HEK293 (cell line): ENCODE results near the gene ZNF524.

Source experiments
- CTCF ChIA-PET: fragments of 350-600 bp; formaldehyde crosslinking; extraction: SDS; loops from one replicate; lab custom pipeline; 2021; ENCODE audit warnings: antibody characterized with exemption; lab: Yijun Ruan, JAX
- POLR2A ChIA-PET: fragments of 300-600 bp; formaldehyde crosslinking; extraction: SDS; loops from one replicate; lab custom pipeline; 2020; ENCODE audit warnings: antibody characterized with exemption, inconsistent platforms; lab: Yijun Ruan, JAX
- H3K27ac ChIP-seq: fragments of 200-500 bp; sonication (Bioruptor generic); 2 replicates; pipeline ENCODE4 v1.5.1; 2014; ENCODE audit warnings: low read depth, low read length, control low read depth, inconsistent platforms; ENCODE audit errors: extremely low read depth
- H3K36me3 ChIP-seq, 2 experiments: fragments of 200-500 bp in 1 of 2; sonication (Bioruptor generic) in 1 of 2; 1 replicate in 1 of 2; 2 replicates in 1 of 2; pipeline ENCODE4 v1.5.1; 2014 to 2017; ENCODE audit warnings: inconsistent platforms in 2 of 2, low read length in 2 of 2; ENCODE audit not compliant: control insufficient read depth in 2 of 2, insufficient read depth in 1 of 2
- H3K4me1 ChIP-seq: fragments of 200-500 bp; sonication (Bioruptor generic); 2 replicates; pipeline ENCODE4 v1.5.1; 2014; ENCODE audit warnings: mild to moderate bottlenecking, low read length, inconsistent platforms; ENCODE audit not compliant: control insufficient read depth, insufficient read depth
- H3K4me3 ChIP-seq: 2 replicates; pipeline ENCODE4 v1.5.1; 2011; ENCODE audit warnings: low read depth, mild to moderate bottlenecking, control low read depth, low read length, moderate library complexity
- H3K9me3 ChIP-seq: fragments of 200-500 bp; sonication (Bioruptor generic); 2 replicates; pipeline ENCODE4 v1.5.1; 2014; ENCODE audit warnings: low read depth, low read length, inconsistent platforms; ENCODE audit not compliant: control insufficient read depth, insufficient read depth
- CTCF ChIP-seq: fragments of 450-650 bp; formaldehyde crosslinking; IDR thresholded peaks from 2 replicates; pipeline ENCODE4 v1.5.1; 2016; ENCODE audit warnings: missing biosample characterization, missing genetic modification characterization
- ELK4 ChIP-seq: IDR thresholded peaks from 2 replicates; pipeline ENCODE4 v1.6.1; 2011; ENCODE audit warnings: mild to moderate bottlenecking, low read depth, low read length, borderline replicate concordance
- FEZF1 ChIP-seq: fragments of 450-650 bp; formaldehyde crosslinking; IDR thresholded peaks from 2 replicates; pipeline ENCODE4 v1.5.1; 2016; ENCODE audit warnings: missing biosample characterization, missing genetic modification characterization
- GLI2 ChIP-seq: fragments of 450-650 bp; formaldehyde crosslinking; IDR thresholded peaks from 2 replicates; pipeline ENCODE4; 2017; ENCODE audit warnings: missing biosample characterization, missing genetic modification characterization, low read depth, borderline replicate concordance
- HIC1 ChIP-seq: fragments of 450-650 bp; formaldehyde crosslinking; IDR thresholded peaks from 2 replicates; pipeline ENCODE4 v1.5.1; 2016; ENCODE audit warnings: missing biosample characterization, missing genetic modification characterization
- KLF1 ChIP-seq: fragments of 450-650 bp; formaldehyde crosslinking; IDR thresholded peaks from 2 replicates; pipeline ENCODE4 v1.5.1; 2016; ENCODE audit warnings: missing biosample characterization, missing genetic modification characterization
- KLF16 ChIP-seq: fragments of 450-650 bp; formaldehyde crosslinking; IDR thresholded peaks from 2 replicates; pipeline ENCODE4 v1.5.1; 2017; ENCODE audit warnings: missing biosample characterization, missing genetic modification characterization
- PBX3 ChIP-seq: sonication (generic); formaldehyde crosslinking; IDR thresholded peaks from 2 replicates; pipeline ENCODE4 v1.8.1; 2022; ENCODE audit warnings: mild to moderate bottlenecking, moderate library complexity, missing genetic modification reagents
- PRDM1 ChIP-seq: fragments of 450-650 bp; formaldehyde crosslinking; IDR thresholded peaks from 2 replicates; pipeline ENCODE4; 2016; ENCODE audit warnings: missing biosample characterization, missing genetic modification characterization
- SCRT1 ChIP-seq: fragments of 450-650 bp; formaldehyde crosslinking; IDR thresholded peaks from 2 replicates; pipeline ENCODE4 v1.5.1; 2016; ENCODE audit warnings: missing biosample characterization, missing genetic modification characterization, borderline replicate concordance
- WT1 ChIP-seq: fragments of 450-650 bp; formaldehyde crosslinking; IDR thresholded peaks from 2 replicates; pipeline ENCODE4 v1.5.1; 2016; ENCODE audit warnings: missing biosample characterization, missing genetic modification characterization
- YY1 ChIP-seq: fragments of 450-650 bp; formaldehyde crosslinking; IDR thresholded peaks from 2 replicates; pipeline ENCODE4 v1.5.1; 2018; ENCODE audit warnings: missing biosample characterization, missing genetic modification characterization
- ZNF140 ChIP-seq: fragments of 450-650 bp; formaldehyde crosslinking; IDR thresholded peaks from 2 replicates; pipeline ENCODE4 v1.5.1; 2016; ENCODE audit warnings: missing biosample characterization, missing genetic modification characterization
- ZNF221 ChIP-seq: fragments of 450-650 bp; formaldehyde crosslinking; IDR thresholded peaks from 2 replicates; pipeline ENCODE4 v1.5.1; 2017; ENCODE audit warnings: missing biosample characterization, missing genetic modification characterization, borderline replicate concordance
- ZNF324 ChIP-seq: fragments of 450-650 bp; formaldehyde crosslinking; IDR thresholded peaks from 2 replicates; pipeline ENCODE4 v1.5.1; 2016; ENCODE audit warnings: missing biosample characterization, missing genetic modification characterization
- ZNF335 ChIP-seq: fragments of 450-650 bp; formaldehyde crosslinking; conservative IDR thresholded peaks from 2 replicates; pipeline ENCODE4 v1.5.1; 2016; ENCODE audit warnings: missing biosample characterization, missing genetic modification characterization
- ZNF366 ChIP-seq: fragments of 450-650 bp; formaldehyde crosslinking; conservative IDR thresholded peaks from 2 replicates; pipeline ENCODE4 v1.5.1; 2016; ENCODE audit warnings: missing biosample characterization, missing genetic modification characterization
- ZNF37A ChIP-seq: fragments of 450-650 bp; IDR thresholded peaks from 2 replicates; pipeline ENCODE4 v1.5.1; 2018; ENCODE audit warnings: missing biosample characterization, missing genetic modification characterization
- ZNF558 ChIP-seq: fragments of 450-650 bp; formaldehyde crosslinking; IDR thresholded peaks from 2 replicates; pipeline ENCODE4 v1.5.1; 2016; ENCODE audit warnings: missing biosample characterization, missing genetic modification characterization
- ZNF585B ChIP-seq: fragments of 450-650 bp; formaldehyde crosslinking; IDR thresholded peaks from 2 replicates; pipeline ENCODE4 v1.5.1; 2016; ENCODE audit warnings: missing biosample characterization, missing genetic modification characterization
- ZNF629 ChIP-seq: fragments of 450-650 bp; formaldehyde crosslinking; IDR thresholded peaks from 2 replicates; pipeline ENCODE4 v1.5.1; 2017; ENCODE audit warnings: missing biosample characterization, missing genetic modification characterization
- ZNF664 ChIP-seq: fragments of 450-650 bp; formaldehyde crosslinking; IDR thresholded peaks from 2 replicates; pipeline ENCODE4 v1.5.1; 2016; ENCODE audit warnings: missing biosample characterization, missing genetic modification characterization
- ZNF692 ChIP-seq: fragments of 450-650 bp; formaldehyde crosslinking; IDR thresholded peaks from 2 replicates; pipeline ENCODE4 v1.5.1; 2016; ENCODE audit warnings: missing biosample characterization, missing genetic modification characterization
- ZSCAN30 ChIP-seq: fragments of 450-650 bp; IDR thresholded peaks from 2 replicates; pipeline ENCODE4 v1.5.1; 2018; ENCODE audit warnings: missing biosample characterization, mild to moderate bottlenecking, missing genetic modification characterization, moderate library complexity
- TF ChIP-seq, protein P1 (sequence below): fragments of 450-650 bp; formaldehyde crosslinking; IDR thresholded peaks from 2 replicates; pipeline ENCODE4 v1.5.1; 2016; ENCODE audit warnings: missing biosample characterization, missing genetic modification characterization
- TF ChIP-seq, protein P2 (sequence below): fragments of 450-650 bp; formaldehyde crosslinking; IDR thresholded peaks from 2 replicates; pipeline ENCODE4 v1.5.1; 2016; ENCODE audit warnings: missing biosample characterization, missing genetic modification characterization

ZNF524 gene

DNA sequence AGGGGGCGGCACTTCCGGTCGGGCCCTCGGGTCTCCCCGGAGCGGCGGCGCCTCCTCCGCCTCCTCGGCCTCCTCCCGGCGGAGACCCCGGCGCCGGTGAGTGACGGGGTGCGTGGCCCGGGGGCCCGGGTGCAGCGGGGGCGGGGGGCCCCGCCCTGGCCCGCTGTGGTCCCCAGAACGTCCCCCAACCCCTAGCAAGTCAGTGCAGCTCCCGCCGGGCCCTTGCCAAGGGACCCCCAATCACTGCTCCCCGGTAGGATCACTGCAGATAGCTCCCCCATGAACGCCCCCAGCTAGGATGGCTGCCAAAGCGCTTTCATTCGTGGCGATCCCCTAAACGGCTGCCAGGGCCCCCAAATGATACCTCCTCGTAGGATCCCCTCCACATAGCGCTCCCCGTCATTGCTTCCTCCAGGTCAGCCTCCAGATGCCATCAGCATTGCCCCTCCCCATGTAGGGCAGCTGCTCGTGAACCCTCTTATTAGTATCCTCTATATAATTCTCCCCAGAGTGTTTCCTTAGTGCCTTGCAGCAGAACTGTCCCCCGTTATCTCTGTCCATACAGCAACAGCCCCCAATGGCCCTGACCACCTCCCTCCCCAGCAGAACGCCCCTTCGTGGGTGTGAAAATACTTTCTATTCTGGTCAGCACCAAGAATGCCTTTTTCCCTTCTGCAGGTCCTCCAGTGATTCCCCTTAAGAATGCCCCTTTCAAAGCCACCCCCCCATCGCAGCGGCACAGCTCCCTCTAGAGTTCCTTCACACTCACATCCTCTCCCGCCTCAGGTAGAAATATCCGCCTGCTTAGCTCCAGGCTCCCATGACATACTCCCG lies 5.8 kb downstream of the ZNF524 start, which contains the start of gene ZNF865 (continued):
- TF ChIP-seq FEZF1 (tag by site-specific recombination) (no peak), ELK4 (no peak), ZNF221 (no peak), ZNF366 (tag by site-specific recombination) (peak; percentile 74), ZNF664 (tag by site-specific recombination) (no peak), KLF16 (tag by site-specific recombination) (peak; percentile 65; the same call in 1 of the 2 replicates), ZNF585B (tag by site-specific recombination) (no peak), ZNF629 (tag by site-specific recombination) (no peak), ZNF335 (tag by site-specific recombination) (no peak), ZNF37A (tag by site-specific recombination) (no peak), KLF1 (no peak; the same call in 1 of the 2 replicates), SCRT1 (tag by site-specific recombination) (no peak), YY1 (tag by site-specific recombination) (no peak), ZSCAN30 (tag by site-specific recombination) (no peak), WT1 (tag by site-specific recombination) (0 out of 2 replicates have a peak, but pooled peaks have one; percentile 12), ZNF140 (tag by site-specific recombination) (no peak), ZNF558 (tag by site-specific recombination) (no peak)
- TF ChIP-seq, protein P1, sequence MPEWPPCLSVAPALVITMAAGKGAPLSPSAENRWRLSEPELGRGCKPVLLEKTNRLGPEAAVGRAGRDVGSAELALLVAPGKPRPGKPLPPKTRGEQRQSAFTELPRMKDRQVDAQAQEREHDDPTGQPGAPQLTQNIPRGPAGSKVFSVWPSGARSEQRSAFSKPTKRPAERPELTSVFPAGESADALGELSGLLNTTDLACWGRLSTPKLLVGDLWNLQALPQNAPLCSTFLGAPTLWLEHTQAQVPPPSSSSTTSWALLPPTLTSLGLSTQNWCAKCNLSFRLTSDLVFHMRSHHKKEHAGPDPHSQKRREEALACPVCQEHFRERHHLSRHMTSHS (tag by site-specific recombination): no peak
- TF ChIP-seq, protein P2, sequence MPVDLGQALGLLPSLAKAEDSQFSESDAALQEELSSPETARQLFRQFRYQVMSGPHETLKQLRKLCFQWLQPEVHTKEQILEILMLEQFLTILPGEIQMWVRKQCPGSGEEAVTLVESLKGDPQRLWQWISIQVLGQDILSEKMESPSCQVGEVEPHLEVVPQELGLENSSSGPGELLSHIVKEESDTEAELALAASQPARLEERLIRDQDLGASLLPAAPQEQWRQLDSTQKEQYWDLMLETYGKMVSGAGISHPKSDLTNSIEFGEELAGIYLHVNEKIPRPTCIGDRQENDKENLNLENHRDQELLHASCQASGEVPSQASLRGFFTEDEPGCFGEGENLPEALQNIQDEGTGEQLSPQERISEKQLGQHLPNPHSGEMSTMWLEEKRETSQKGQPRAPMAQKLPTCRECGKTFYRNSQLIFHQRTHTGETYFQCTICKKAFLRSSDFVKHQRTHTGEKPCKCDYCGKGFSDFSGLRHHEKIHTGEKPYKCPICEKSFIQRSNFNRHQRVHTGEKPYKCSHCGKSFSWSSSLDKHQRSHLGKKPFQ (tag by site-specific recombination): no peak

DNA sequence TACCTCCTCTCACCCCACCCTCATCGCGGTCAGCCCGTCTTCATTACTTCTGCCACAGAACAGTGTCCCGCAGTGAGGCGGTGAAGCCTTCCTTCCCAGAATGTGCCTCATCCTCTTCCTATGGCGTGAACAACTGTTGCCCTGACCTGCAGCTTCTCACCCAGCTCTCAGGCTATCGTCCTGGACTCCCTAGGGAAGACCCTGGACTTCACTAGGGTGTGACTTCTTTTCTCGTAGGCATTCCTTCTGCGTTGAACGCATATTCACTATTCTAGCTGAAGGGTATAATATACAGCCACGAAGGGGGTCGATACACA lies 6.3 kb downstream of the ZNF524 start:
- Histone ChIP-seq H3K27ac (peak overlapping the region; percentile 88; the same call in 1 of the 2 replicates), H3K36me3 (peaks cover 17 to 27% of the 10 kb centered on the region in 2 experiments; a peak in 2 of 3 replicates), H3K4me3 (peak overlapping the region; percentile 97), H3K9me3 (no peaks in the 10 kb centered on the region), H3K4me1 (peaks cover 5% of the 10 kb centered on the region; the same call in 1 of the 2 replicates)
- ChIA-PET POLR2A (interaction anchor here (0.6 to 4.5 kb wide), 17 partner anchors 15 to 489 kb away, joined by 3 to 75 read pairs (median 4); partner anchors contain the start of genes ISOC2, PPP1R12C, UBE2S and ZNF579), CTCF (interaction anchor here (0.5 to 3.1 kb wide), 39 partner anchors 9 to 1738 kb away, joined by 3 to 50 read pairs (median 4); partner anchors contain the start of genes ISOC2, SBK2, ZNF579 and ZNF784)
- TF ChIP-seq ZNF335 (tag by site-specific recombination) (peak; percentile 97), PRDM1 (tag by site-specific recombination) (no peak), ZNF692 (tag by site-specific recombination) (0 out of 2 replicates have a peak, but pooled peaks have one; percentile 11), HIC1 (tag by site-specific recombination) (0 out of 2 replicates have a peak, but pooled peaks have one; percentile 1), SCRT1 (tag by site-specific recombination) (peak; percentile 79), CTCF (no peak), ZNF324 (no peak), PBX3 (CRISPR knock-in tag) (0 out of 2 replicates have a peak, but pooled peaks have one; percentile 66), GLI2 (tag by site-specific recombination) (no peak)
